Endodermal cell (in vitro differentiated cells): Measurements from ENCODE around the gene GATAD2B. TPM values are rescaled to one million over a fixed set of nuclear protein-coding genes. Genes with fewer than 3 reads are reported as not detected.

ENCODE experiments used
- DNase-seq: peaks from one replicate; pipeline ENCODE4 v3.0.0-alpha.2; 2017
- H3K27ac ChIP-seq: 2 replicates; pipeline ENCODE4 v1.5.1; 2013; ENCODE audit warnings: mild to moderate bottlenecking, low read depth, low read length, moderate library complexity
- H3K27me3 ChIP-seq: 2 replicates; pipeline ENCODE4 v1.6.1; 2013; ENCODE audit warnings: mild to moderate bottlenecking, low read length, moderate library complexity; ENCODE audit not compliant: insufficient read depth, control insufficient read depth, poor library complexity, severe bottlenecking
- H3K36me3 ChIP-seq: 2 replicates; pipeline ENCODE4 v1.7.0; 2013; ENCODE audit warnings: mild to moderate bottlenecking, low read length, moderate library complexity; ENCODE audit not compliant: control insufficient read depth, insufficient read depth
- H3K4me1 ChIP-seq: one replicate; pipeline ENCODE4 v1.7.0; 2013; ENCODE audit warnings: low read length; ENCODE audit not compliant: control insufficient read depth, insufficient read depth
- H3K4me3 ChIP-seq: 2 replicates; pipeline ENCODE4 v1.5.1; 2013; ENCODE audit warnings: mild to moderate bottlenecking, low read length, moderate library complexity
- H3K9ac ChIP-seq: 2 replicates; pipeline ENCODE4 v1.6.1; 2013; ENCODE audit warnings: mild to moderate bottlenecking, low read length, moderate library complexity; ENCODE audit not compliant: poor library complexity, severe bottlenecking; ENCODE audit errors: extremely low read depth
- H3K9me3 ChIP-seq: 2 replicates; pipeline ENCODE4 v1.6.1; 2013; ENCODE audit warnings: mild to moderate bottlenecking, low read length, moderate library complexity; ENCODE audit not compliant: control insufficient read depth
- H3K27ac Mint-ChIP-seq: 2 replicates; pipeline ENCODE4 v1.8.0; 2020; ENCODE audit warnings: mixed read lengths
- H3K27me3 Mint-ChIP-seq: 2 replicates; pipeline ENCODE4 v1.8.0; 2021; ENCODE audit warnings: mild to moderate bottlenecking, mixed read lengths; ENCODE audit not compliant: insufficient read depth
- H3K36me3 Mint-ChIP-seq: 2 replicates; pipeline ENCODE4 v1.8.0; 2020; ENCODE audit warnings: low read depth, mixed read lengths
- H3K4me1 Mint-ChIP-seq: 2 replicates; pipeline ENCODE4 v1.8.0; 2020; ENCODE audit warnings: mixed read lengths
- H3K4me3 Mint-ChIP-seq: 2 replicates; pipeline ENCODE4 v1.8.0; 2020; ENCODE audit warnings: mild to moderate bottlenecking, moderate library complexity, mixed read lengths
- H3K9me3 Mint-ChIP-seq: 2 replicates; pipeline ENCODE4 v1.8.0; 2020; ENCODE audit warnings: mild to moderate bottlenecking, mixed read lengths
- CTCF ChIP-seq: fragments of 200-600 bp; sonication (generic); conservative IDR thresholded peaks from 2 replicates; pipeline ENCODE4 v1.5.0; 2021; ENCODE audit warnings: antibody characterized with exemption, mild to moderate bottlenecking
- WGBS, 2 experiments: methylation state at CpG; one replicate each; pipeline versions ENCODE4 v1.1.5 to v1.1.7; 2013; ENCODE audit warnings: missing lambda C conversion rate in 2 of 2, mixed read lengths in 1 of 2; ENCODE audit not compliant: insufficient coverage in 1 of 2, insufficient read length in 1 of 2; 5-methylcytosine and 5-hydroxymethylcytosine counted together
- total RNA-seq, 2 donors: library from RNA; stranded (reverse); fragmentation: NEBNext Ultra II Directional in 1 of 2; extraction: Animal tissue kit (Norgen Biotek cat#: 25700) in 1 of 2; gene quantifications; 2 replicates in 1 of 2; 3 replicates in 1 of 2; pipeline ENCODE4 v1.2.1, GENCODE V29; 2021

Gene GATAD2B
- total RNA-seq, 2 donors from 2014 or later: 45.2 to 51.2 TPM

- Mint-ChIP-seq H3K4me1 (peaks cover 10% of the 10 kb centered on the region), H3K27ac (no peak overlapping the region), H3K27me3 (no peaks in the 10 kb centered on the region), H3K9me3 (no peaks in the 10 kb centered on the region), H3K4me3 (no peak overlapping the region), H3K36me3 (no peaks in the 10 kb centered on the region)
- Histone ChIP-seq H3K27ac (peak overlapping the region; percentile 97), H3K4me3 (no peak overlapping the region), H3K4me1 (no peaks in the 10 kb centered on the region), H3K9me3 (no peaks in the 10 kb centered on the region), H3K9ac (no peak overlapping the region), H3K36me3 (no peaks in the 10 kb centered on the region), H3K27me3 (no peaks in the 10 kb centered on the region)
- no peak for DNase-seq
- no peak for TF ChIP-seq CTCF
- WGBS, 2 experiments: 61 to 87% methylated on average over 2 to 18 of the region's 18 CpGs
Observed at GRCh38 chr1:153795330-153795837, 127.4 kb downstream of the GATAD2B start.

GRCh38 chr1:153794624-153795329, 128.0 kb downstream of the GATAD2B start:
- no peaks in the 10 kb centered on the region for H3K9me3 Mint-ChIP-seq
- H3K4me1 Mint-ChIP-seq: peaks cover 10% of the 10 kb centered on the region
- DNase-seq: peak; percentile 62

GRCh38 chr1:153793973-153794615, 128.7 kb downstream of the GATAD2B start:
- no peak overlapping the region for H3K27ac Mint-ChIP-seq
- no peak for TF ChIP-seq CTCF
- no peak for DNase-seq
- no peaks in the 10 kb centered on the region for H3K9me3 ChIP-seq
- H3K9ac ChIP-seq: no peak overlapping the region
- H3K4me1 Mint-ChIP-seq: peaks cover 12% of the 10 kb centered on the region
- H3K27me3 ChIP-seq: no peaks in the 10 kb centered on the region
- WGBS, 2 experiments: 82 to 85% methylated on average over 5 to 12 of the region's 12 CpGs
- H3K4me1 ChIP-seq: no peaks in the 10 kb centered on the region
- H3K27ac ChIP-seq: peak overlapping the region; percentile 97
- H3K36me3 ChIP-seq: no peaks in the 10 kb centered on the region
- no peaks in the 10 kb centered on the region for H3K36me3 Mint-ChIP-seq
- H3K27me3 Mint-ChIP-seq: no peaks in the 10 kb centered on the region
- no peak overlapping the region for H3K4me3 ChIP-seq
- no peak overlapping the region for H3K4me3 Mint-ChIP-seq
- no peaks in the 10 kb centered on the region for H3K9me3 Mint-ChIP-seq

More at GRCh38 chr1:153794624-153795329, 128.0 kb downstream of the GATAD2B start:
- no peaks in the 10 kb centered on the region for H3K9me3 ChIP-seq
- Mint-ChIP-seq H3K4me3 (no peak overlapping the region), H3K27ac (peak overlapping the region; percentile 29), H3K27me3 (no peaks in the 10 kb centered on the region), H3K36me3 (no peaks in the 10 kb centered on the region)
- H3K27me3 ChIP-seq: no peaks in the 10 kb centered on the region
- H3K4me3 ChIP-seq: no peak overlapping the region
- H3K4me1 ChIP-seq: no peaks in the 10 kb centered on the region
- no peaks in the 10 kb centered on the region for H3K36me3 ChIP-seq
- no peak overlapping the region for H3K9ac ChIP-seq
- H3K27ac ChIP-seq: peak overlapping the region; percentile 97
- WGBS, 2 experiments: 65 to 70% methylated on average over 2 to 14 of the region's 14 CpGs
- TF ChIP-seq CTCF: no peak
